Astrocyte (in vitro differentiated cells and primary cell): Measurements from ENCODE around the gene TIAM2. TPM values are rescaled to one million over a fixed set of nuclear protein-coding genes. Genes with fewer than 3 reads are reported as not detected.

Source experiments
- DNase-seq: peaks from one replicate; pipeline ENCODE4 v3.0.0-alpha.2; 2010; ENCODE audit warnings: low read depth
- FAIRE-seq: peaks from 2 replicates; lab custom pipeline; 2011; peaks lifted over from hg19 to GRCh38; lab: Jason Lieb, UNC
- H2AFZ ChIP-seq: 2 replicates; pipeline ENCODE4 v1.6.0; 2012; ENCODE audit warnings: low read depth, low read length, inconsistent platforms
- H3K27ac ChIP-seq: 2 replicates; pipeline ENCODE4 v1.5.1; 2011; ENCODE audit warnings: low read depth, low read length, inconsistent platforms
- H3K27me3 ChIP-seq: 2 replicates; pipeline ENCODE4 v1.6.0; 2011; ENCODE audit warnings: low read length, inconsistent platforms; ENCODE audit not compliant: insufficient read depth
- H3K36me3 ChIP-seq: 2 replicates; pipeline ENCODE4 v1.5.1; 2011; ENCODE audit warnings: low read length, inconsistent platforms; ENCODE audit not compliant: insufficient read depth
- H3K4me1 ChIP-seq: 2 replicates; pipeline ENCODE4 v1.5.1; 2011; ENCODE audit warnings: low read length, inconsistent platforms; ENCODE audit not compliant: insufficient read depth
- H3K4me2 ChIP-seq: 2 replicates; pipeline ENCODE4 v1.6.0; 2012; ENCODE audit warnings: low read length, inconsistent platforms
- H3K4me3 ChIP-seq: 2 replicates; pipeline ENCODE4 v1.5.1; 2011; ENCODE audit warnings: low read depth, mild to moderate bottlenecking, low read length, inconsistent platforms; ENCODE audit not compliant: insufficient read depth
- H3K79me2 ChIP-seq: 2 replicates; pipeline ENCODE4 v1.6.0; 2012; ENCODE audit warnings: mild to moderate bottlenecking, low read length, inconsistent platforms; ENCODE audit not compliant: insufficient read depth
- H3K9ac ChIP-seq: 2 replicates; pipeline ENCODE4 v1.6.0; 2012; ENCODE audit warnings: mild to moderate bottlenecking, low read length, inconsistent platforms
- H3K9me3 ChIP-seq: 2 replicates; pipeline ENCODE4 v1.5.1; 2012; ENCODE audit warnings: low read depth, mild to moderate bottlenecking, low read length, inconsistent platforms; ENCODE audit not compliant: insufficient read depth
- H4K20me1 ChIP-seq: 2 replicates; pipeline ENCODE4 v1.6.0; 2012; ENCODE audit warnings: low read length, inconsistent platforms; ENCODE audit not compliant: insufficient read depth
- H3K27ac Mint-ChIP-seq: one replicate; pipeline ENCODE4 v1.8.0; 2021; ENCODE audit warnings: mild to moderate bottlenecking, mixed read lengths; ENCODE audit not compliant: unreplicated experiment
- H3K27me3 Mint-ChIP-seq: one replicate; pipeline ENCODE4 v1.8.0; 2021; ENCODE audit warnings: low read depth, mixed read lengths; ENCODE audit not compliant: unreplicated experiment
- H3K36me3 Mint-ChIP-seq: one replicate; pipeline ENCODE4 v1.8.0; 2021; ENCODE audit warnings: low read depth, mixed read lengths; ENCODE audit not compliant: unreplicated experiment
- H3K4me1 Mint-ChIP-seq: one replicate; pipeline ENCODE4 v1.8.0; 2021; ENCODE audit warnings: low read depth, mixed read lengths; ENCODE audit not compliant: unreplicated experiment
- H3K4me3 Mint-ChIP-seq: one replicate; pipeline ENCODE4 v1.8.0; 2021; ENCODE audit warnings: mild to moderate bottlenecking, moderate library complexity, mixed read lengths; ENCODE audit not compliant: unreplicated experiment
- H3K9me3 Mint-ChIP-seq: one replicate; pipeline ENCODE4 v1.8.0; 2021; ENCODE audit warnings: mild to moderate bottlenecking, mixed read lengths; ENCODE audit not compliant: unreplicated experiment
- CTCF ChIP-seq: IDR thresholded peaks from 2 replicates; pipeline ENCODE4 v1.5.1; 2011; ENCODE audit warnings: low read depth, mild to moderate bottlenecking, inconsistent platforms, low read length, moderate library complexity; ENCODE audit not compliant: insufficient read depth
- EZH2 ChIP-seq: IDR thresholded peaks from 2 replicates; pipeline ENCODE4 v1.6.1; 2012; ENCODE audit warnings: mild to moderate bottlenecking, low read length, inconsistent platforms; ENCODE audit not compliant: insufficient read depth
- total RNA-seq: library from RNA; stranded (reverse); gene quantifications from 2 replicates; pipeline ENCODE4 v1.2.1, GENCODE V29; 2021

Gene TIAM2
- total RNA-seq, 1 donor from 2014 or later: 23.6 TPM

- DNase-seq: no peak
These were observed 38.2 kb upstream of the TIAM2 start for GRCh38 chr6:154956771-154957522.

DNA sequence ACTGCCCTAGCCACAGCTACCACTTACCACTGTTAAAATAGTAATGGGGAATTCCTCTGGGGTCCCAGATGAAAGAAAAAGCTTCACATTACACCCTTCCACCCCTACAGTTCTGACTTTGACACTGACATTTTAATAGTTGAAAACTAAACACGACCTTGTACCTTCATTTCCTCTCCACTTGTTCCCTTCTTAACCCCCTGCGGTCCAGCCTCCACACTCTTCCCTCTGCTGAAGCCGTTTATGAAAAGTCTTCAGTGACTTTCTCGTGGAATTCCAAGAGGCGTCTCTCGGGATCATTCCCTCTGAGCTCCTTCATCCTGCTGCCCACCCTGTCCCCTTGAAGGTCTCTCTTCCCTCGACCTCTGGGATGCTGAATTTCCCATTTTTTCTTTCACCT, 36.6 kb upstream of the TIAM2 start:
- FAIRE-seq (no peak), DNase-seq (no peak)
- Histone ChIP-seq H3K4me1 (peaks cover 12% of the 10 kb centered on the region), H3K9ac (no peak overlapping the region), H3K4me2 (no peak overlapping the region), H3K4me3 (no peak overlapping the region), H4K20me1 (no peaks in the 10 kb centered on the region), H3K79me2 (no peaks in the 10 kb centered on the region), H2AFZ (no peak overlapping the region), H3K9me3 (no peaks in the 10 kb centered on the region), H3K36me3 (no peaks in the 10 kb centered on the region), H3K27me3 (no peaks in the 10 kb centered on the region), H3K27ac (no peak overlapping the region)
- Mint-ChIP-seq H3K4me1 (peaks cover 24% of the 10 kb centered on the region), H3K9me3 (no peaks in the 10 kb centered on the region), H3K4me3 (no peak overlapping the region), H3K27ac (no peak overlapping the region), H3K36me3 (no peaks in the 10 kb centered on the region), H3K27me3 (no peaks in the 10 kb centered on the region)
- TF ChIP-seq EZH2: no peak
- TF ChIP-seq CTCF: no peak

More at GRCh38 chr6:154956771-154957522, 38.2 kb upstream of the TIAM2 start:
- H3K4me2 ChIP-seq: no peak overlapping the region
- Mint-ChIP-seq H3K27me3 (no peaks in the 10 kb centered on the region), H3K4me3 (no peak overlapping the region), H3K4me1 (peaks cover 15% of the 10 kb centered on the region), H3K27ac (no peak overlapping the region), H3K9me3 (no peaks in the 10 kb centered on the region), H3K36me3 (peaks cover 2% of the 10 kb centered on the region)
- FAIRE-seq: no peak
- H3K27ac ChIP-seq: no peak overlapping the region
- TF ChIP-seq CTCF (no peak), EZH2 (no peak)
- H4K20me1 ChIP-seq: no peaks in the 10 kb centered on the region
- no peaks in the 10 kb centered on the region for H3K27me3 ChIP-seq
- H2AFZ ChIP-seq: no peak overlapping the region
- no peak overlapping the region for H3K9ac ChIP-seq
- no peaks in the 10 kb centered on the region for H3K36me3 ChIP-seq
- H3K4me3 ChIP-seq: no peak overlapping the region
- H3K79me2 ChIP-seq: no peaks in the 10 kb centered on the region
- no peaks in the 10 kb centered on the region for H3K9me3 ChIP-seq
- H3K4me1 ChIP-seq: no peaks in the 10 kb centered on the region

DNA sequence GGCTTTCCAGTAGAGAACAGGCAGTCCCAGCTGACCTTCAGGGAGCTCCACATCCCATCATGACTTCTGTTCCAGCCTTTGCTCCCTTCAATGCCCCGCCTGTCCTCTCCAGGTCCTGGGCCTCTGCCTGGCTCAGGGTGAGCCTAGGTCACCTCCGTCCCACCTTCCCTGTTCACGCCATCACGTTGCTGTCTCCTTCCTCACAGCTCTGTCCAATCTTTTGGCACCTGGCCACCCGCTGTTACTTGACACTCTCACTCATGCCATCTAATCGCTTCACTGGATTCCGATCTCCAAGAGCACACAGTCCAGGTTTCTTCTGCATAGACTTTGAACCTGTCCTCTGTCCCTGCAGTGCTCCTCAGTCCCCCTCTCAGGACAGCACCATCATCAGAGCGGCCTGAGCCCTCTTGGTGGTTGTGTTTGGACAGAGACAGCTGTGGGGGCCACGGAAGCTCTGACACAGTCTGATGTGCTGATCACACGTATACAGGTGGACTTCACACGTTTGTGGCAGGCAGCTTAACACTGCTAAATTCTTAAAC, 34.7 kb upstream of the TIAM2 start:
- DNase-seq (no peak), FAIRE-seq (no peak)
- Histone ChIP-seq H3K27ac (no peak overlapping the region), H3K9me3 (no peaks in the 10 kb centered on the region), H2AFZ (no peak overlapping the region), H4K20me1 (no peaks in the 10 kb centered on the region), H3K9ac (no peak overlapping the region), H3K4me3 (no peak overlapping the region), H3K4me1 (peaks cover 12% of the 10 kb centered on the region), H3K79me2 (no peaks in the 10 kb centered on the region), H3K4me2 (no peak overlapping the region), H3K27me3 (no peaks in the 10 kb centered on the region), H3K36me3 (no peaks in the 10 kb centered on the region)
- H3K4me1 Mint-ChIP-seq: peaks cover 13% of the 10 kb centered on the region
- H3K4me3 Mint-ChIP-seq: no peak overlapping the region
- H3K27ac Mint-ChIP-seq: peak overlapping the region; percentile 10
- H3K27me3 Mint-ChIP-seq: no peaks in the 10 kb centered on the region
- H3K9me3 Mint-ChIP-seq: no peaks in the 10 kb centered on the region
- TF ChIP-seq CTCF: no peak
- no peak for TF ChIP-seq EZH2
- no peaks in the 10 kb centered on the region for H3K36me3 Mint-ChIP-seq
